ENCODE measurements around the gene GNAI3.

Gene GNAI3

GRCh38 chr1:109625601-109626560, 77.5 kb downstream of the GNAI3 start:
- DNase-seq, result no peak

GRCh38 chr1:109626682-109627408, 78.4 kb downstream of the GNAI3 start:
- no peak for DNase-seq

GRCh38 chr1:109627692-109628399, 79.4 kb downstream of the GNAI3 start:
- no peak for DNase-seq

GRCh38 chr1:109628540-109629321, 80.3 kb downstream of the GNAI3 start:
- DNase-seq, result no peak

- DNase-seq, result no peak
Observed at GRCh38 chr1:109629372-109630030, 81.1 kb downstream of the GNAI3 start.

GRCh38 chr1:109630081-109630897, 81.9 kb downstream of the GNAI3 start:
- peak; percentile 73 for DNase-seq

GRCh38 chr1:109630898-109631512, 82.6 kb downstream of the GNAI3 start:
- DNase-seq, result no peak

GRCh38 chr1:109631513-109632505, 83.4 kb downstream of the GNAI3 start:
- no peak for DNase-seq

- DNase-seq, result no peak
Observed at GRCh38 chr1:109632671-109633346, 84.4 kb downstream of the GNAI3 start.

- DNase-seq, result no peak
Observed at GRCh38 chr1:109634292-109634691, 85.9 kb downstream of the GNAI3 start.

- no peak for DNase-seq
Observed at GRCh38 chr1:109634771-109635750, 86.6 kb downstream of the GNAI3 start.

- DNase-seq, result no peak
Observed at GRCh38 chr1:109635862-109636200, 87.4 kb downstream of the GNAI3 start.

- no peak for DNase-seq
Observed at GRCh38 chr1:109636201-109636952, 88.0 kb downstream of the GNAI3 start.

- no peak for DNase-seq
Observed at GRCh38 chr1:109637446-109637845, 89.0 kb downstream of the GNAI3 start.

- no peak for DNase-seq
Observed at GRCh38 chr1:109639063-109639840, 90.8 kb downstream of the GNAI3 start.

- DNase-seq, result peak; percentile 55
Observed at GRCh38 chr1:109639841-109640184, 91.4 kb downstream of the GNAI3 start.
